K562 (cell line): ENCODE measurements around the gene CORO1A. TPM values are rescaled to one million over a fixed set of nuclear protein-coding genes. Genes with fewer than 3 reads are reported as not detected.
A peak's percentile ranks its signal among the peaks of the same experiment; 100 is the strongest.

Experiments
- BCL6 ChIP-seq: fragments of 250-450 bp; sonication (Bioruptor Pico); IDR thresholded peaks from 2 replicates; pipeline ENCODE4 v1.4.0; 2020
- ERF ChIP-seq: fragments of 450-650 bp; formaldehyde crosslinking; IDR thresholded peaks from 2 replicates; pipeline ENCODE4 v1.4.0; 2020; ENCODE audit warnings: mild to moderate bottlenecking, mixed read lengths
- FOXA3 ChIP-seq, 2 experiments: fragments of 450-650 bp in 1 of 2; sonication (generic) in 1 of 2; formaldehyde crosslinking; IDR thresholded peaks in 1 of 2; conservative IDR thresholded peaks in 1 of 2; 2 replicates each; pipeline versions ENCODE4 v1.4.0 to v1.8.0; 2020 to 2022; ENCODE audit warnings: mild to moderate bottlenecking in 2 of 2, missing genetic modification reagents in 1 of 2
- GABPB1 ChIP-seq: sonication (generic); formaldehyde crosslinking; IDR thresholded peaks from 2 replicates; pipeline ENCODE4 v1.8.0; 2022; ENCODE audit warnings: mild to moderate bottlenecking, missing genetic modification reagents
- HMGN3 ChIP-seq: IDR thresholded peaks from 2 replicates; pipeline ENCODE4 v1.6.1; 2011; ENCODE audit warnings: borderline replicate concordance, low read depth, mild to moderate bottlenecking, mixed read lengths, low read length; ENCODE audit not compliant: insufficient read length; ENCODE audit errors: extremely low read depth
- KAT7 ChIP-seq: sonication (generic); formaldehyde crosslinking; IDR thresholded peaks from 2 replicates; pipeline ENCODE4 v1.8.0; 2022; ENCODE audit warnings: missing genetic modification reagents, mild to moderate bottlenecking, borderline replicate concordance
- KLF16 ChIP-seq: IDR thresholded peaks from 2 replicates; pipeline ENCODE4 v1.6.1; 2016; ENCODE audit warnings: antibody characterized with exemption
- MITF ChIP-seq: IDR thresholded peaks from 2 replicates; pipeline ENCODE4 v1.6.1; 2014; ENCODE audit warnings: antibody characterized with exemption
- NONO ChIP-seq, 2 experiments: fragments of 200-400 bp in 1 of 2; fragments of 450-650 bp in 1 of 2; formaldehyde crosslinking in 1 of 2; IDR thresholded peaks; 2 replicates each; pipeline ENCODE4 v1.6.1; 2017; ENCODE audit warnings: low read depth in 2 of 2, mild to moderate bottlenecking in 2 of 2, moderate library complexity in 2 of 2, low read length in 1 of 2
- NR4A1 ChIP-seq, 2 experiments: fragments of 250-450 bp in 1 of 2; fragments of 450-650 bp in 1 of 2; sonication (Bioruptor Pico) in 1 of 2; IDR thresholded peaks; 2 replicates each; pipeline versions ENCODE4 v1.4.0 to v1.6.1; 2016 to 2020; ENCODE audit warnings: mild to moderate bottlenecking in 2 of 2, missing compliant biosample characterization in 1 of 2, missing genetic modification characterization in 1 of 2, moderate library complexity in 1 of 2
- PBX2 ChIP-seq, 2 experiments: IDR thresholded peaks in 1 of 2; conservative IDR thresholded peaks in 1 of 2; 2 replicates each; pipeline ENCODE4 v1.6.1; 2016; ENCODE audit warnings: low read depth in 2 of 2, mild to moderate bottlenecking in 1 of 2, missing compliant biosample characterization in 1 of 2, missing genetic modification characterization in 1 of 2, moderate library complexity in 1 of 2
- TCFL5 ChIP-seq: fragments of 250-450 bp; sonication (Bioruptor Pico); conservative IDR thresholded peaks from 2 replicates; pipeline ENCODE4 v1.6.1; 2021; ENCODE audit warnings: mild to moderate bottlenecking, moderate library complexity, matching md5 sums
- TEAD1 ChIP-seq, 2 experiments: fragments of 450-650 bp in 1 of 2; sonication (generic) in 1 of 2; formaldehyde crosslinking; IDR thresholded peaks; 2 replicates each; pipeline versions ENCODE4 v1.4.0 to v1.8.0; 2020 to 2022; ENCODE audit warnings: mild to moderate bottlenecking in 2 of 2, missing genetic modification reagents in 1 of 2
- THRA ChIP-seq: fragments of 450-650 bp; IDR thresholded peaks from 2 replicates; pipeline ENCODE4 v1.6.1; 2017; ENCODE audit warnings: mild to moderate bottlenecking, moderate library complexity
- ZNF311 ChIP-seq: fragments of 250-450 bp; sonication (Bioruptor Pico); IDR thresholded peaks from 2 replicates; pipeline ENCODE4 v1.4.0; 2020; ENCODE audit warnings: mild to moderate bottlenecking, moderate library complexity
- ZNF740 ChIP-seq, 3 experiments: fragments of 200-800 bp in 1 of 3; sonication (Bioruptor generic) in 1 of 3; sonication (generic) in 1 of 3; formaldehyde crosslinking in 1 of 3; IDR thresholded peaks; 2 replicates each; pipeline versions ENCODE4 v1.6.1 to v1.8.0; 2016 to 2022; ENCODE audit warnings: mild to moderate bottlenecking in 2 of 3, missing compliant biosample characterization in 2 of 3, missing genetic modification characterization in 2 of 3, missing genetic modification reagents in 1 of 3
- polyA plus RNA-seq, 8 experiments: library from polyadenylated mRNA; depleted of rRNA in 4 of 8; stranded (reverse) in 5 of 8; unstranded in 3 of 8; fragments of >200 nt; fragmentation: Nextera tagmentation in 2 of 8; fragmentation: Illumina TruSeq in 1 of 8; extraction: Ambion mirVana in 2 of 8; extraction: Trizol in 1 of 8; gene quantifications; 2 replicates each; pipeline versions ENCODE4 v1.2.1 to v1.2.3, GENCODE V29; 2011 to 2014; ENCODE audit warnings: inconsistent platforms in 1 of 8, missing spikeins in 1 of 8
- total RNA-seq, 7 experiments: library from RNA; depleted of rRNA in 6 of 7; stranded (reverse); fragments of >200 nt in 6 of 7; fragmentation: Illumina TruSeq in 2 of 7; extraction: Trizol in 2 of 7; gene quantifications; 2 replicates each; pipeline versions ENCODE4 v1.2.1 to v1.2.3, GENCODE V29; 2011 to 2021; ENCODE audit warnings: low replicate concordance in 1 of 7
- TF ChIP-seq, protein P1 (sequence below): fragments of 450-650 bp; formaldehyde crosslinking; IDR thresholded peaks from 2 replicates; pipeline ENCODE4 v1.4.0; 2020; ENCODE audit warnings: mild to moderate bottlenecking, moderate library complexity

The CORO1A gene
- total and polyA plus RNA-seq, 9 of the 15 experiments (the other 6 are each of a cell fraction or from before 2014, with no cell fraction given), result 0.22 to 23.8 (median 7.6) TPM

- no peak for TF ChIP-seq MITF
- TF ChIP-seq TEAD1 (CRISPR knock-in tag; IDR thresholded peaks at IDR 0.05), result no peak
- TF ChIP-seq KLF16, result no peak
- TF ChIP-seq, protein P1, sequence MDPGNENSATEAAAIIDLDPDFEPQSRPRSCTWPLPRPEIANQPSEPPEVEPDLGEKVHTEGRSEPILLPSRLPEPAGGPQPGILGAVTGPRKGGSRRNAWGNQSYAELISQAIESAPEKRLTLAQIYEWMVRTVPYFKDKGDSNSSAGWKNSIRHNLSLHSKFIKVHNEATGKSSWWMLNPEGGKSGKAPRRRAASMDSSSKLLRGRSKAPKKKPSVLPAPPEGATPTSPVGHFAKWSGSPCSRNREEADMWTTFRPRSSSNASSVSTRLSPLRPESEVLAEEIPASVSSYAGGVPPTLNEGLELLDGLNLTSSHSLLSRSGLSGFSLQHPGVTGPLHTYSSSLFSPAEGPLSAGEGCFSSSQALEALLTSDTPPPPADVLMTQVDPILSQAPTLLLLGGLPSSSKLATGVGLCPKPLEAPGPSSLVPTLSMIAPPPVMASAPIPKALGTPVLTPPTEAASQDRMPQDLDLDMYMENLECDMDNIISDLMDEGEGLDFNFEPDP (CRISPR knock-in tag), result no peak
- TF ChIP-seq HMGN3, result peak; percentile 31
- no peak for TF ChIP-seq THRA
- peak; percentile 40; the same call in 1 of the 2 replicates for TF ChIP-seq ZNF740 (CRISPR knock-in tag; IDR thresholded peaks at IDR 0.05)
- TF ChIP-seq ZNF740 (tag; IDR thresholded peaks at IDR 0.05), result no peak
- TF ChIP-seq ZNF311 (CRISPR knock-in tag), result no peak
- TF ChIP-seq BCL6 (CRISPR knock-in tag), result no peak
- TF ChIP-seq NR4A1 (CRISPR knock-in tag; IDR thresholded peaks at IDR 0.05), result no peak
- no peak for TF ChIP-seq NR4A1 (tag; IDR thresholded peaks at IDR 0.05)
- no peak for TF ChIP-seq TCFL5 (CRISPR knock-in tag)
- 0 out of 2 replicates have a peak, but pooled peaks have one; percentile 10 for TF ChIP-seq GABPB1
- no peak for TF ChIP-seq FOXA3 (CRISPR knock-in tag; conservative IDR thresholded peaks at IDR 0.05 in 1 of 2, IDR thresholded peaks at IDR 0.05 in 1 of 2)
- no peak for TF ChIP-seq PBX2 (CRISPR knock-in tag; IDR thresholded peaks at IDR 0.05; ENCODE audit: low read depth)
- no peak for TF ChIP-seq PBX2 (tag; conservative IDR thresholded peaks at IDR 0.05; ENCODE audit: low read depth)
- TF ChIP-seq ERF (CRISPR knock-in tag), result no peak
- TF ChIP-seq KAT7 (CRISPR knock-in tag), result no peak
- no peak for TF ChIP-seq NONO (IDR thresholded peaks at IDR 0.05; ENCODE audit: low read depth in 2 of 2, low read length in 1 of 2)
Observed at GRCh38 chr16:30184096-30184890, 891 bp downstream of the CORO1A start (continued).
